ENCODE measurements around the gene PPP1R3F.

DNA sequence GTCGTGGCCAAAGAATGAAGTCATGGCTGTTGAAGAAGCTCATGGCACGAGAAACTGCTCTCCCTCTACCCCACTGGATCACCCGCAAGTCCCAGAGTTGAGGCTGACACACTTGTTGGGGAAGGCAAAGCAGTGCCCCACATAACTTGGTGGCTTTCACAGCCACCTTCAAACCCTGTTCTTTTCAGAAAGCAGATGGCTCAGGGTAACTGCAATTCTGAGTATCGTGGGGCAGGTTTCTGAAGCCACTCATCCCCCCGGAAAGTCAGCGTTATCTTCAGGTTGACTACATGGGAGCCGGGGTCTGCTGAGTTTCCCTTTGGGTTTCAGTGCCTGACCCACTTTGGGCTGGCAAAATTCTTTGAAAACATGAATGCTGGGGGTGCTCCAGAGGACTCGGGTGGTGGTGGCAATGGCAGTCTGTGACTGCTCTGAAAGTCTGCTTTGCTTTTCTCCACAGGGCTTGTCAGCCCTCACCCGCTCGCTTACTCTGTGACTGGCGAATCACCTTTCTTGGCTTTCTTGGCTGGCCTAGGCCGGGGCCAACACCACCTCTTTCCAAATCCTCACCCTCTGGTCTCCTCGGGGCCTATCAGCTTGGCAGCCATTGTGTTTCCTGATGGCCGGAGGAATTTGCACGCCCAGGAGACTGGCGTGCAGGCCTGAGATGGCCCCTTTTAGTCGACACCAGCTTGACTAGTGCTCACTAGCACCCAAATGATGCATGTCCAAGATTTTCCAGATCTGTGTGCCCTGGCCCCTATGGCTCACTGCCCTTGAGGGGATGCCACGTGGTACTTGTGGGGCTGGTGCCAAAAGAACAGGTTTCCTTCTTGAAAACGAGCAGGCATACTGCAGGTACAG lies 7.3 kb downstream of the PPP1R3F start:
- no peak for TF ChIP-seq POLR2A (IDR thresholded peaks at IDR 0.05; ENCODE audit: borderline replicate concordance, extremely low read depth, insufficient read depth, insufficient read length)
- TF ChIP-seq POLR2AphosphoS5 (IDR thresholded peaks at IDR 0.05; ENCODE audit: low read depth, low read length): no peak
- TF ChIP-seq, protein P1, sequence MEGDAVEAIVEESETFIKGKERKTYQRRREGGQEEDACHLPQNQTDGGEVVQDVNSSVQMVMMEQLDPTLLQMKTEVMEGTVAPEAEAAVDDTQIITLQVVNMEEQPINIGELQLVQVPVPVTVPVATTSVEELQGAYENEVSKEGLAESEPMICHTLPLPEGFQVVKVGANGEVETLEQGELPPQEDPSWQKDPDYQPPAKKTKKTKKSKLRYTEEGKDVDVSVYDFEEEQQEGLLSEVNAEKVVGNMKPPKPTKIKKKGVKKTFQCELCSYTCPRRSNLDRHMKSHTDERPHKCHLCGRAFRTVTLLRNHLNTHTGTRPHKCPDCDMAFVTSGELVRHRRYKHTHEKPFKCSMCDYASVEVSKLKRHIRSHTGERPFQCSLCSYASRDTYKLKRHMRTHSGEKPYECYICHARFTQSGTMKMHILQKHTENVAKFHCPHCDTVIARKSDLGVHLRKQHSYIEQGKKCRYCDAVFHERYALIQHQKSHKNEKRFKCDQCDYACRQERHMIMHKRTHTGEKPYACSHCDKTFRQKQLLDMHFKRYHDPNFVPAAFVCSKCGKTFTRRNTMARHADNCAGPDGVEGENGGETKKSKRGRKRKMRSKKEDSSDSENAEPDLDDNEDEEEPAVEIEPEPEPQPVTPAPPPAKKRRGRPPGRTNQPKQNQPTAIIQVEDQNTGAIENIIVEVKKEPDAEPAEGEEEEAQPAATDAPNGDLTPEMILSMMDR (IDR thresholded peaks at IDR 0.05 in 2 of 3, conservative IDR thresholded peaks at IDR 0.05 in 1 of 3; ENCODE audit: borderline replicate concordance in 1 of 3, insufficient read depth in 1 of 3, low read depth in 2 of 3, low read length in 2 of 3): no peak
- TF ChIP-seq YY1 (IDR thresholded peaks at IDR 0.05; ENCODE audit: extremely low read depth, insufficient replicate concordance, low read depth, low read length): no peak

Data from HCT116 (cell line).